H1 (cell line): ENCODE data around the gene COL26A1. TPM values are rescaled to one million over a fixed set of nuclear protein-coding genes. Genes with fewer than 3 reads are reported as not detected.

ENCODE experiments used
- SAP30 ChIP-seq: fragments of 300-600 bp; sonication (generic); IDR thresholded peaks from 2 replicates; pipeline ENCODE4 v1.7.1; 2012; ENCODE audit warnings: low read length, moderate library complexity, mild to moderate bottlenecking, inconsistent platforms; ENCODE audit not compliant: insufficient read depth, insufficient replicate concordance
- TBP ChIP-seq: IDR thresholded peaks from 2 replicates; pipeline ENCODE4 v1.6.1; 2011; ENCODE audit warnings: low read depth, low read length, improper control_type of control experiment
- polyA plus RNA-seq, 7 experiments: library from polyadenylated mRNA; depleted of rRNA in 3 of 7; stranded (reverse) in 5 of 7; unstranded in 2 of 7; fragments of >200 nt in 5 of 7; fragments of 200-250 nt in 2 of 7; gene quantifications; 1 replicate in 5 of 7; 2 replicates in 1 of 7; 4 replicates in 1 of 7; pipeline versions ENCODE4 v1.2.1 to v1.2.3, GENCODE V29; 2011 to 2013; ENCODE audit warnings: missing spikeins in 2 of 7, mixed read lengths in 2 of 7
- total RNA-seq: library from RNA; stranded (reverse); fragmentation: NEBNext Ultra II Directional; extraction: Animal tissue kit (Norgen Biotek cat#: 25700); gene quantifications from 2 replicates; pipeline ENCODE4 v1.2.1, GENCODE V29; 2021

The COL26A1 gene
- total and polyA plus RNA-seq, 2 of the 8 experiments (the other 6 are each of a cell fraction or from before 2014, with no cell fraction given): 51.1 to 68.8 TPM

GRCh38 chr7:101516851-101517250, 154.2 kb downstream of the COL26A1 start (continued):
- no peak for TF ChIP-seq TBP
- no peak for TF ChIP-seq SAP30
